Renal cortex interstitium (tissue), 11 donors: ENCODE measurements around the gene APOC4. TPM values are rescaled to one million over a fixed set of nuclear protein-coding genes. Genes with fewer than 3 reads are reported as not detected.
"Not testable (repeated sequence)": the region's sequence is repeated elsewhere in the genome, so short reads cannot be mapped to it uniquely, and the experiment has no call there.

Experiments used
- DNase-seq, 11 donors: peaks; one replicate each; pipeline ENCODE4 v3.0.0-alpha.2; 2013; ENCODE audit warnings: low read depth in 9 of 11, low spot score in 4 of 11; ENCODE audit errors: extremely low read depth in 1 of 11
- polyA plus RNA-seq, 3 donors: library from polyadenylated mRNA; unstranded; fragments of 120-200 nt; gene quantifications; one replicate each; pipeline ENCODE4 v1.2.1, GENCODE V29; 2013; ENCODE audit not compliant: insufficient read length in 3 of 3

Gene APOC4
- polyA plus RNA-seq, 3 donors = not detected

- not testable (repeated sequence) for DNase-seq
Observed at GRCh38 chr19:44913512-44914432, 28.3 kb upstream of the APOC4 start.

GRCh38 chr19:44914433-44915206 lies 27.4 kb upstream of the APOC4 start, which contains the start of gene APOC1:
APOC1 (plus strand) TSS chr19:44914608; CDS start chr19:44914892, 284 bp downstream.
- peak; percentile 70 to 90 (median 87) for DNase-seq

- DNase-seq = no peak
Observed at GRCh38 chr19:44924243-44924725, 17.8 kb upstream of the APOC4 start.

GRCh38 chr19:44925114-44925891 lies 16.7 kb upstream of the APOC4 start:
- no peak for DNase-seq

GRCh38 chr19:44926245-44927077 lies 15.6 kb upstream of the APOC4 start:
- not testable (repeated sequence) for DNase-seq

- no peak for DNase-seq
Observed at GRCh38 chr19:44927746-44928145, 14.3 kb upstream of the APOC4 start.

GRCh38 chr19:44930088-44930487 lies 11.9 kb upstream of the APOC4 start:
- no peak for DNase-seq

- DNase-seq = no peak
Observed at GRCh38 chr19:44931541-44931940, 10.5 kb upstream of the APOC4 start.

- DNase-seq = no peak
Observed at GRCh38 chr19:44939668-44940067, 2.4 kb upstream of the APOC4 start.

- no peak for DNase-seq
Observed at GRCh38 chr19:44943801-44944249, 1.8 kb downstream of the APOC4 start.

GRCh38 chr19:44947041-44947581 lies 5.1 kb downstream of the APOC4 start:
- no peak for DNase-seq

- DNase-seq = no peak
Observed at GRCh38 chr19:44948237-44948636, 6.2 kb downstream of the APOC4 start.

GRCh38 chr19:44948763-44949374 lies 6.8 kb downstream of the APOC4 start:
- DNase-seq = no peak

- DNase-seq = no peak
Observed at GRCh38 chr19:44949550-44949949, 7.5 kb downstream of the APOC4 start.

GRCh38 chr19:44951179-44952159 lies 9.4 kb downstream of the APOC4 start:
- DNase-seq = peak; percentile 50 to 82 (median 70)

GRCh38 chr19:44954278-44954648 lies 12.2 kb downstream of the APOC4 start:
- no peak for DNase-seq
